Neural progenitor cell (in vitro differentiated cells): ENCODE results near the gene FOXO1. TPM values are rescaled to one million over a fixed set of nuclear protein-coding genes. Genes with fewer than 3 reads are reported as not detected.

ENCODE experiments used
- DNase-seq: peaks from one replicate; pipeline ENCODE4 v3.0.0-alpha.2; 2016; ENCODE audit warnings: low spot score
- H2AFZ ChIP-seq: fragments of 200-600 bp; sonication (generic); replicated peaks from 2 replicates; pipeline ENCODE4 v1.6.1; 2016; ENCODE audit warnings: antibody characterized with exemption
- H3F3A ChIP-seq: fragments of 200-600 bp; sonication (generic); 2 replicates; pipeline ENCODE4 v1.6.1; 2016; ENCODE audit warnings: antibody characterized with exemption, low read depth
- H3K27ac ChIP-seq: fragments of 200-600 bp; sonication (generic); 2 replicates; pipeline ENCODE4 v1.5.1; 2016; ENCODE audit warnings: mild to moderate bottlenecking
- H3K27me3 ChIP-seq: fragments of 200-600 bp; sonication (generic); 2 replicates; pipeline ENCODE4 v1.6.1; 2016; ENCODE audit warnings: mild to moderate bottlenecking, moderate library complexity
- H3K36me3 ChIP-seq: fragments of 200-600 bp; sonication (generic); 2 replicates; pipeline ENCODE4 v1.5.1; 2016
- H3K4me1 ChIP-seq: fragments of 200-600 bp; sonication (generic); 2 replicates; pipeline ENCODE4 v1.6.1; 2016; ENCODE audit warnings: mixed run types
- H3K4me2 ChIP-seq: fragments of 200-600 bp; sonication (generic); 2 replicates; pipeline ENCODE4 v1.6.1; 2016
- H3K4me3 ChIP-seq: fragments of 200-600 bp; sonication (generic); 2 replicates; pipeline ENCODE4 v1.5.1; 2016
- H3K79me2 ChIP-seq: fragments of 200-600 bp; sonication (generic); 2 replicates; pipeline ENCODE4 v1.6.1; 2016; ENCODE audit warnings: low read depth
- H3K9ac ChIP-seq: fragments of 200-600 bp; sonication (generic); 2 replicates; pipeline ENCODE4 v1.6.1; 2016
- H3K9me3 ChIP-seq: fragments of 200-600 bp; sonication (generic); 2 replicates; pipeline ENCODE4 v1.5.1; 2016; ENCODE audit warnings: low read depth
- H4K20me1 ChIP-seq: fragments of 200-600 bp; sonication (generic); 2 replicates; pipeline ENCODE4 v1.6.1; 2016; ENCODE audit warnings: low read depth
- H3K27ac Mint-ChIP-seq: 3 replicates; pipeline ENCODE4 v1.8.0; 2021; ENCODE audit warnings: mixed read lengths
- H3K27me3 Mint-ChIP-seq: 2 replicates; pipeline ENCODE4 v1.8.0; 2022; ENCODE audit warnings: low read depth, mild to moderate bottlenecking, inconsistent platforms, moderate library complexity, mixed read lengths; ENCODE audit not compliant: insufficient read depth
- H3K36me3 Mint-ChIP-seq: 3 replicates; pipeline ENCODE4 v1.8.0; 2021; ENCODE audit warnings: mixed read lengths
- H3K4me1 Mint-ChIP-seq: 3 replicates; pipeline ENCODE4 v1.8.0; 2021; ENCODE audit warnings: mixed read lengths
- H3K4me3 Mint-ChIP-seq: 3 replicates; pipeline ENCODE4 v1.8.0; 2021; ENCODE audit warnings: mild to moderate bottlenecking, moderate library complexity, mixed read lengths
- H3K9me3 Mint-ChIP-seq: 3 replicates; pipeline ENCODE4 v1.8.0; 2020; ENCODE audit warnings: mixed read lengths
- EZH2 ChIP-seq: fragments of 200-600 bp; sonication (generic); IDR thresholded peaks from 2 replicates; pipeline ENCODE4 v1.6.1; 2017; ENCODE audit warnings: antibody characterized with exemption, mild to moderate bottlenecking, moderate library complexity
- EZH2phosphoT487 ChIP-seq: fragments of 200-600 bp; sonication (generic); IDR thresholded peaks from 2 replicates; pipeline ENCODE4 v1.6.1; 2017; ENCODE audit warnings: antibody characterized with exemption
- total RNA-seq: library from RNA; depleted of rRNA; stranded (reverse); fragments of >200 nt; gene quantifications from 2 replicates; pipeline ENCODE4 v1.2.3, GENCODE V29; 2015; ENCODE audit warnings: low replicate concordance
- TF ChIP-seq, protein P1 (sequence below): fragments of 200-600 bp; sonication (generic); IDR thresholded peaks from 2 replicates; pipeline ENCODE4 v1.5.1; 2017; ENCODE audit warnings: antibody characterized with exemption, mild to moderate bottlenecking

Gene FOXO1
- total RNA-seq, 1 donor from 2014 or later = 3.7 TPM

DNA sequence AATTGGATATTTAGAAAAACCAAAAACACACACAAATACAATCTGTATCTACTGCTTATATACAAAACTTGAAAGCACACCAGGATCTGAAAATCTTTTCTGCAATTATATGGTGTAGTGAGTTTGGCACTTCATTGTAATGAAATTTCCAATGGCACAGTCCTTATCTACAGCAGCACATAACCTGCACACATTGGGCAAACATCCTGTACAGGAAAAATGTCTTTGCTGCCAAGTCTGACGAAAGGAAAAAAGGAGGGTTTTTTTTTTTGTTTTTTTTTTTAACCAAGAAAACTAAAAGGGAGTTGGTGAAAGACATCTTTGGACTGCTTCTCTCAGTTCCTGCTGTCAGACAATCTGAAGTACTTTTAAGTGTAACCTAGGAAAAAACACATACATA lies 107.8 kb downstream of the FOXO1 start:
- Mint-ChIP-seq H3K9me3 (no peaks in the 10 kb centered on the region), H3K4me3 (no peak overlapping the region), H3K27me3 (no peaks in the 10 kb centered on the region), H3K4me1 (peaks cover 7% of the 10 kb centered on the region), H3K36me3 (peaks cover 18% of the 10 kb centered on the region), H3K27ac (no peak overlapping the region)
- Histone ChIP-seq H3K4me2 (no peak overlapping the region), H3K36me3 (no peaks in the 10 kb centered on the region), H3K4me1 (peaks cover under 1% of the 10 kb centered on the region), H3K27ac (no peak overlapping the region), H3F3A (no peaks in the 10 kb centered on the region), H3K9ac (no peak overlapping the region), H3K27me3 (no peaks in the 10 kb centered on the region), H3K4me3 (no peak overlapping the region), H2AFZ (no peak overlapping the region), H3K79me2 (peaks cover 2% of the 10 kb centered on the region), H3K9me3 (no peaks in the 10 kb centered on the region), H4K20me1 (no peaks in the 10 kb centered on the region)
- DNase-seq = no peak
- TF ChIP-seq, protein P1, sequence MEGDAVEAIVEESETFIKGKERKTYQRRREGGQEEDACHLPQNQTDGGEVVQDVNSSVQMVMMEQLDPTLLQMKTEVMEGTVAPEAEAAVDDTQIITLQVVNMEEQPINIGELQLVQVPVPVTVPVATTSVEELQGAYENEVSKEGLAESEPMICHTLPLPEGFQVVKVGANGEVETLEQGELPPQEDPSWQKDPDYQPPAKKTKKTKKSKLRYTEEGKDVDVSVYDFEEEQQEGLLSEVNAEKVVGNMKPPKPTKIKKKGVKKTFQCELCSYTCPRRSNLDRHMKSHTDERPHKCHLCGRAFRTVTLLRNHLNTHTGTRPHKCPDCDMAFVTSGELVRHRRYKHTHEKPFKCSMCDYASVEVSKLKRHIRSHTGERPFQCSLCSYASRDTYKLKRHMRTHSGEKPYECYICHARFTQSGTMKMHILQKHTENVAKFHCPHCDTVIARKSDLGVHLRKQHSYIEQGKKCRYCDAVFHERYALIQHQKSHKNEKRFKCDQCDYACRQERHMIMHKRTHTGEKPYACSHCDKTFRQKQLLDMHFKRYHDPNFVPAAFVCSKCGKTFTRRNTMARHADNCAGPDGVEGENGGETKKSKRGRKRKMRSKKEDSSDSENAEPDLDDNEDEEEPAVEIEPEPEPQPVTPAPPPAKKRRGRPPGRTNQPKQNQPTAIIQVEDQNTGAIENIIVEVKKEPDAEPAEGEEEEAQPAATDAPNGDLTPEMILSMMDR = no peak
- TF ChIP-seq EZH2 (no peak), EZH2phosphoT487 (no peak)

DNA sequence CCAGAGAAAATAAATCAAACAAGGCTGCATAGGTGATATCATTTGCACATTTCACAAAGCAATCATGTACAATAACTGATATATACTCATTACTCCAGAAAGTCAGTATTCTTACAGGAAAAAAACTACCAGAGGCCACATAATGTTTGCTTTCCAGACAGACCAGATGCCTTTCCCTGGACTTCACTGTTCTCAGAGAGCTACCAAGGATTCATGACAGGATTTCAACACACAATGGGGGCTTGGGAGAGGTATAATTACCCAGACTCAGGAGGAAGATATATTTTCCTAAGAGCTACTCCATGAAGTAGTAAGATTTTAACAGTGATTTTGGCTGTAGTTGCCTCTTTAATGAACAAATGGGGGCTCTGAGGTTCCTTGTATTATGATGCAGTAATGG lies 110.0 kb downstream of the FOXO1 start:
- Histone ChIP-seq H3K4me2 (no peak overlapping the region), H3K79me2 (no peaks in the 10 kb centered on the region), H3K9me3 (no peaks in the 10 kb centered on the region), H3K36me3 (no peaks in the 10 kb centered on the region), H3K27me3 (no peaks in the 10 kb centered on the region), H3F3A (no peaks in the 10 kb centered on the region), H2AFZ (no peak overlapping the region), H3K4me3 (no peak overlapping the region), H3K27ac (no peak overlapping the region), H3K4me1 (no peaks in the 10 kb centered on the region), H4K20me1 (no peaks in the 10 kb centered on the region), H3K9ac (no peak overlapping the region)
- peaks cover 20% of the 10 kb centered on the region for H3K36me3 Mint-ChIP-seq
- DNase-seq = no peak
- TF ChIP-seq, protein P1 = no peak
- TF ChIP-seq EZH2phosphoT487 = no peak
- TF ChIP-seq EZH2 = no peak
- no peaks in the 10 kb centered on the region for H3K4me1 Mint-ChIP-seq
- H3K4me3 Mint-ChIP-seq = no peak overlapping the region
- H3K27me3 Mint-ChIP-seq = no peaks in the 10 kb centered on the region
- no peaks in the 10 kb centered on the region for H3K9me3 Mint-ChIP-seq
- H3K27ac Mint-ChIP-seq = no peak overlapping the region

DNA sequence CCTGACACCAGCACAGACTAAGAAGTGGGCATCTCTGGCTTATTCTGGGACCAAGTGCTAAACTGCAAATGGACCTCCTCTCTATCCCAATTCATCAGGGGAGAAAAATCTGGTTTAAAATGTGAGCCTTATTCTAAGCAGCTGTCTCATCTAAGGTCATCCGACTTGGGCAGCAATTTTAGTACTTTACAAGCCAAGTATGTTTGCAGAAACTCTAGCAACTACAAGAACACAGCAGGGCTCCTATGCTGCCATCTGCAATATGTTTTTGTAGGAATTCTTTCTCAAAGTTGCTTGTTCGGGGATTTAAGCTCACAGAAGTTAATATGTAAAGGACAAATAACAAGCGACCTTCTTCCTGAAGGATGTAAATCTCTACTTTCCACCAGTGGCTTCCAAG lies 113.1 kb downstream of the FOXO1 start:
- no peaks in the 10 kb centered on the region for H3K9me3 Mint-ChIP-seq
- Histone ChIP-seq H4K20me1 (no peaks in the 10 kb centered on the region), H2AFZ (no peak overlapping the region), H3K9ac (no peak overlapping the region), H3K4me3 (no peak overlapping the region), H3K4me1 (no peaks in the 10 kb centered on the region), H3K4me2 (no peak overlapping the region), H3F3A (no peaks in the 10 kb centered on the region), H3K36me3 (no peaks in the 10 kb centered on the region), H3K9me3 (no peaks in the 10 kb centered on the region), H3K27ac (no peak overlapping the region), H3K27me3 (no peaks in the 10 kb centered on the region), H3K79me2 (no peaks in the 10 kb centered on the region)
- H3K4me3 Mint-ChIP-seq = no peak overlapping the region
- no peaks in the 10 kb centered on the region for H3K4me1 Mint-ChIP-seq
- peaks cover 5% of the 10 kb centered on the region for H3K27me3 Mint-ChIP-seq
- TF ChIP-seq, protein P1 = no peak
- TF ChIP-seq EZH2 (no peak), EZH2phosphoT487 (no peak)
- no peak overlapping the region for H3K27ac Mint-ChIP-seq
- H3K36me3 Mint-ChIP-seq = peaks cover 10% of the 10 kb centered on the region
- no peak for DNase-seq

DNA sequence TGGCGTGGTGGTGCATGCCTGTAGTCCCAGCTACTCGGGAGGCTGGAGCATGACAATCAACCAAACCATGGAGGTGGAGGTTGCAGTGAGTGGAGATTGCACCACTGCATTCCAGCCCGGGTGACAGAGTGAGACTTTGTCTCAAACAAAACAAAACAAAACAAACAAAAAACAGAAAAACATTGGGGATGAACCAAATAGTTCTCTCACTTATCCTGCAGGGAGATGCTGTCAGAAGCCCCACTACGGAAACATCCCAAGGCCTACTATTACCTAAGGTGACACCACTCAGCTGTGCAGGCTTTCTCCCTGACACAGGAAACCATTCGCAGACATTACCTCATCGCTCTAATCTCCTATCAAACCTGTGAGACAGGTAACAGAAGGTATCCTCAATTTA lies 113.5 kb downstream of the FOXO1 start:
- H3K79me2 ChIP-seq = no peaks in the 10 kb centered on the region
- DNase-seq = no peak
- Mint-ChIP-seq H3K4me3 (no peak overlapping the region), H3K9me3 (no peaks in the 10 kb centered on the region), H3K27me3 (peaks cover 5% of the 10 kb centered on the region), H3K4me1 (peaks cover 2% of the 10 kb centered on the region), H3K27ac (no peak overlapping the region), H3K36me3 (peaks cover 10% of the 10 kb centered on the region)
- no peak for TF ChIP-seq EZH2phosphoT487
- TF ChIP-seq EZH2 = no peak
- TF ChIP-seq, protein P1 = no peak
- H3F3A ChIP-seq = no peaks in the 10 kb centered on the region
- H3K4me1 ChIP-seq = no peaks in the 10 kb centered on the region
- H3K27me3 ChIP-seq = no peaks in the 10 kb centered on the region
- H3K9ac ChIP-seq = no peak overlapping the region
- H3K4me2 ChIP-seq = no peak overlapping the region
- H3K27ac ChIP-seq = no peak overlapping the region
- H2AFZ ChIP-seq = no peak overlapping the region
- no peaks in the 10 kb centered on the region for H3K9me3 ChIP-seq
- H4K20me1 ChIP-seq = no peaks in the 10 kb centered on the region
- no peak overlapping the region for H3K4me3 ChIP-seq
- no peaks in the 10 kb centered on the region for H3K36me3 ChIP-seq
